SK-N-SH (cell line): Measurements from ENCODE around the gene SCYL1. TPM values are rescaled to one million over a fixed set of nuclear protein-coding genes. Genes with fewer than 3 reads are reported as not detected.

Experiments used
- CTCF ChIA-PET: fragments of 300-600, 350-600 bp; formaldehyde crosslinking; extraction: SDS; loops from one replicate; lab custom pipeline; 2021; lab: Yijun Ruan, JAX
- POLR2A ChIA-PET: fragments of 350-600 bp; sonication (Branson Sonifier 250); formaldehyde crosslinking; extraction: SDS; loops from one replicate; lab custom pipeline; 2020; ENCODE audit warnings: antibody characterized with exemption, inconsistent platforms; lab: Yijun Ruan, JAX
- DNase-seq: peaks from one replicate; pipeline ENCODE4 v3.0.0; 2012
- H2AFZ ChIP-seq: fragments of 200-600 bp; sonication (generic); 2 replicates; pipeline ENCODE4 v1.8.1; 2016; ENCODE audit warnings: antibody characterized with exemption, mild to moderate bottlenecking, low read depth
- H3F3A ChIP-seq: fragments of 200-600 bp; sonication (generic); replicated peaks from 2 replicates; pipeline ENCODE3; 2016; ENCODE audit warnings: antibody characterized with exemption, mild to moderate bottlenecking; ENCODE audit not compliant: insufficient read depth
- H3K27ac ChIP-seq, 2 experiments: fragments of 200-500 bp in 1 of 2; fragments of 200-600 bp in 1 of 2; sonication (Bioruptor generic) in 1 of 2; sonication (generic), shearing (Covaris generic) in 1 of 2; 2 replicates each; pipeline versions ENCODE4 v1.5.1 to v1.6.1; 2014 to 2016; ENCODE audit warnings: low read depth in 2 of 2, inconsistent platforms in 1 of 2, low read length in 1 of 2, mild to moderate bottlenecking in 1 of 2, mixed read lengths in 1 of 2
- H3K27me3 ChIP-seq: fragments of 200-600 bp; sonication (generic), shearing (Covaris generic); 2 replicates; pipeline ENCODE4 v1.6.1; 2016; ENCODE audit warnings: mixed run types; ENCODE audit not compliant: insufficient read depth
- H3K36me3 ChIP-seq, 2 experiments: fragments of 200-500 bp in 1 of 2; fragments of 200-600 bp in 1 of 2; sonication (Bioruptor generic) in 1 of 2; sonication (generic) in 1 of 2; replicated peaks in 1 of 2; 2 replicates each; pipeline versions ENCODE3 to v1.5.1; 2014 to 2016; ENCODE audit warnings: low read length in 1 of 2, mild to moderate bottlenecking in 1 of 2; ENCODE audit not compliant: insufficient read depth in 2 of 2, control insufficient read depth in 1 of 2
- H3K4me1 ChIP-seq, 2 experiments: fragments of 200-500 bp in 1 of 2; fragments of 200-600 bp in 1 of 2; sonication (Bioruptor generic) in 1 of 2; sonication (generic), shearing (Covaris generic) in 1 of 2; 2 replicates each; pipeline versions ENCODE4 v1.5.1 to v1.6.1; 2014 to 2016; ENCODE audit warnings: low read depth in 1 of 2, low read length in 1 of 2, mixed run types in 1 of 2; ENCODE audit not compliant: insufficient read depth in 2 of 2, control insufficient read depth in 1 of 2
- H3K4me2 ChIP-seq: fragments of 200-600 bp; sonication (generic), shearing (Covaris generic); 2 replicates; pipeline ENCODE4 v1.6.1; 2017; ENCODE audit warnings: mixed run types
- H3K4me3 ChIP-seq, 2 experiments: fragments of 200-500 bp in 1 of 2; fragments of 200-600 bp in 1 of 2; sonication (Bioruptor generic) in 1 of 2; sonication (generic), shearing (Covaris generic) in 1 of 2; 2 replicates each; pipeline versions ENCODE4 v1.5.1 to v1.8.1; 2014 to 2016; ENCODE audit warnings: low read depth in 2 of 2, inconsistent platforms in 1 of 2, low read length in 1 of 2, mild to moderate bottlenecking in 1 of 2, mixed read lengths in 1 of 2, moderate library complexity in 1 of 2
- H3K79me2 ChIP-seq: fragments of 200-600 bp; sonication (generic); 2 replicates; pipeline ENCODE4 v1.8.1; 2017; ENCODE audit warnings: mild to moderate bottlenecking; ENCODE audit not compliant: insufficient read depth
- H3K9ac ChIP-seq: fragments of 200-600 bp; sonication (generic); 2 replicates; pipeline ENCODE4 v1.6.1; 2017; ENCODE audit warnings: mixed run types
- H3K9me2 ChIP-seq: fragments of 200-600 bp; sonication (generic); 2 replicates; pipeline ENCODE4 v1.6.1; 2017; ENCODE audit warnings: mixed run types
- H3K9me3 ChIP-seq: fragments of 200-600 bp; sonication (generic); 2 replicates; pipeline ENCODE4 v1.6.1; 2017; ENCODE audit warnings: mixed run types, mild to moderate bottlenecking, moderate library complexity
- H4K20me1 ChIP-seq: fragments of 200-600 bp; sonication (generic); 2 replicates; pipeline ENCODE4 v1.6.1; 2017; ENCODE audit warnings: mild to moderate bottlenecking, mixed run types; ENCODE audit not compliant: insufficient read depth
- CHD2 ChIP-seq: fragments of 150-350 bp; IDR thresholded peaks from 2 replicates; pipeline ENCODE4 v1.6.1; 2018; ENCODE audit warnings: low read length; ENCODE audit not compliant: partially characterized antibody
- EP300 ChIP-seq, 2 experiments: IDR thresholded peaks; 2 replicates each; pipeline versions ENCODE4 v1.4.0 to v1.6.1; 2012; ENCODE audit warnings: borderline replicate concordance in 1 of 2, low read depth in 1 of 2, low read length in 1 of 2
- FOSL2 ChIP-seq: IDR thresholded peaks from 2 replicates; pipeline ENCODE4 v1.4.0; 2012; ENCODE audit warnings: low read depth, mild to moderate bottlenecking, moderate library complexity, borderline replicate concordance
- FOXJ3 ChIP-seq: sonication (generic); formaldehyde crosslinking; IDR thresholded peaks from 2 replicates; pipeline ENCODE4 v1.5.1; 2020; ENCODE audit warnings: mild to moderate bottlenecking, missing genetic modification reagents
- GABPA ChIP-seq: IDR thresholded peaks from 2 replicates; pipeline ENCODE4 v1.4.0; 2012; ENCODE audit warnings: low read depth, mild to moderate bottlenecking
- NFIC ChIP-seq: IDR thresholded peaks from 2 replicates; pipeline ENCODE4 v1.4.0; 2012; ENCODE audit warnings: borderline replicate concordance
- RAD21 ChIP-seq: IDR thresholded peaks from 2 replicates; pipeline ENCODE4 v1.6.1; 2012; ENCODE audit warnings: mild to moderate bottlenecking, low read length
- SIN3A ChIP-seq: IDR thresholded peaks from 2 replicates; pipeline ENCODE4 v1.6.1; 2012; ENCODE audit warnings: low read depth, mild to moderate bottlenecking, low read length, moderate library complexity, borderline replicate concordance
- SMC3 ChIP-seq: IDR thresholded peaks from 2 replicates; pipeline ENCODE4 v1.6.1; 2012; ENCODE audit warnings: low read depth, low read length, improper control_type of control experiment
- TEAD4 ChIP-seq: IDR thresholded peaks from 2 replicates; pipeline ENCODE4 v1.4.0; 2012; ENCODE audit warnings: mild to moderate bottlenecking, borderline replicate concordance; ENCODE audit not compliant: insufficient read depth
- USF2 ChIP-seq: fragments of 150-350 bp; IDR thresholded peaks from 2 replicates; pipeline ENCODE4 v1.6.1; 2017; ENCODE audit warnings: antibody characterized with exemption, low read length, low read depth, borderline replicate concordance
- YY1 ChIP-seq: IDR thresholded peaks from 2 replicates; pipeline ENCODE4 v1.4.0; 2012; ENCODE audit warnings: low read depth, mild to moderate bottlenecking
- WGBS: methylation state at CpG from one replicate; pipeline ENCODE4 v1.1.6; 2017; ENCODE audit warnings: low lambda C conversion rate; 5-methylcytosine and 5-hydroxymethylcytosine counted together
- polyA plus RNA-seq, 3 experiments: library from polyadenylated mRNA; depleted of rRNA; stranded (reverse); fragments of >200 nt; gene quantifications; 2 replicates each; pipeline ENCODE4 v1.2.3, GENCODE V29; 2012
- TF ChIP-seq, protein P1 (sequence below): fragments of 150-350 bp; IDR thresholded peaks from 2 replicates; pipeline ENCODE4 v1.6.1; 2016; ENCODE audit warnings: mild to moderate bottlenecking, low read depth, low read length
- TF ChIP-seq, protein P2 (sequence below): IDR thresholded peaks from 2 replicates; pipeline ENCODE4 v1.4.0; 2012; ENCODE audit warnings: low read depth, borderline replicate concordance
- TF ChIP-seq, protein P3 (sequence below): IDR thresholded peaks from 2 replicates; pipeline ENCODE4 v1.6.1; 2012; ENCODE audit warnings: mild to moderate bottlenecking, low read depth, low read length, moderate library complexity

Gene SCYL1
- polyA plus RNA-seq, 1 of the 3 experiments (the other 2 are of a cell fraction): 79.9 TPM

GRCh38 chr11:65526744-65527143, 1.9 kb downstream of the SCYL1 start:
- H3K4me3 ChIP-seq: no peak overlapping the region
- peaks cover 19% of the 10 kb centered on the region for H3F3A ChIP-seq
- peaks cover 5 to 18% of the 10 kb centered on the region in 2 experiments; a peak in 3 of 4 replicates for H3K4me1 ChIP-seq
- WGBS: 98% methylated on average over 5 of the region's 8 CpGs
- no peak overlapping the region for H3K9ac ChIP-seq
- H3K9me3 ChIP-seq: no peaks in the 10 kb centered on the region
- no peak overlapping the region for H2AFZ ChIP-seq
- H3K9me2 ChIP-seq: no peaks in the 10 kb centered on the region
- peaks cover 17 to 40% of the 10 kb centered on the region in 2 experiments for H3K36me3 ChIP-seq
- peaks cover 13% of the 10 kb centered on the region; the same call in 1 of the 2 replicates for H4K20me1 ChIP-seq
- CTCF ChIA-PET: interaction anchor here (0.7 to 6.7 kb wide), 6 partner anchors 13 to 46 kb away, joined by 3 to 69 read pairs (median 4); partner anchors contain the start of gene FAM89B
- H3K79me2 ChIP-seq: peaks cover 30% of the 10 kb centered on the region
- TF ChIP-seq SIN3A: no peak
- TF ChIP-seq GABPA: no peak
- no peak for TF ChIP-seq FOXJ3 (CRISPR knock-in tag)
- TF ChIP-seq FOSL2: no peak
- TF ChIP-seq, protein P1, sequence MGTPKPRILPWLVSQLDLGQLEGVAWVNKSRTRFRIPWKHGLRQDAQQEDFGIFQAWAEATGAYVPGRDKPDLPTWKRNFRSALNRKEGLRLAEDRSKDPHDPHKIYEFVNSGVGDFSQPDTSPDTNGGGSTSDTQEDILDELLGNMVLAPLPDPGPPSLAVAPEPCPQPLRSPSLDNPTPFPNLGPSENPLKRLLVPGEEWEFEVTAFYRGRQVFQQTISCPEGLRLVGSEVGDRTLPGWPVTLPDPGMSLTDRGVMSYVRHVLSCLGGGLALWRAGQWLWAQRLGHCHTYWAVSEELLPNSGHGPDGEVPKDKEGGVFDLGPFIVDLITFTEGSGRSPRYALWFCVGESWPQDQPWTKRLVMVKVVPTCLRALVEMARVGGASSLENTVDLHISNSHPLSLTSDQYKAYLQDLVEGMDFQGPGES: no peak
- no peak for TF ChIP-seq SMC3
- no peak for TF ChIP-seq RAD21
- no peak for TF ChIP-seq TEAD4
- no peak for TF ChIP-seq CHD2
- TF ChIP-seq USF2: no peak
- TF ChIP-seq, protein P2, sequence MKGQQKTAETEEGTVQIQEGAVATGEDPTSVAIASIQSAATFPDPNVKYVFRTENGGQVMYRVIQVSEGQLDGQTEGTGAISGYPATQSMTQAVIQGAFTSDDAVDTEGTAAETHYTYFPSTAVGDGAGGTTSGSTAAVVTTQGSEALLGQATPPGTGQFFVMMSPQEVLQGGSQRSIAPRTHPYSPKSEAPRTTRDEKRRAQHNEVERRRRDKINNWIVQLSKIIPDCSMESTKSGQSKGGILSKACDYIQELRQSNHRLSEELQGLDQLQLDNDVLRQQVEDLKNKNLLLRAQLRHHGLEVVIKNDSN: no peak
- no peak for TF ChIP-seq YY1
- TF ChIP-seq EP300 (IDR thresholded peaks at IDR 0.05; ENCODE audit: borderline replicate concordance in 1 of 2, low read depth in 1 of 2, low read length in 1 of 2): no peak
- TF ChIP-seq, protein P3, sequence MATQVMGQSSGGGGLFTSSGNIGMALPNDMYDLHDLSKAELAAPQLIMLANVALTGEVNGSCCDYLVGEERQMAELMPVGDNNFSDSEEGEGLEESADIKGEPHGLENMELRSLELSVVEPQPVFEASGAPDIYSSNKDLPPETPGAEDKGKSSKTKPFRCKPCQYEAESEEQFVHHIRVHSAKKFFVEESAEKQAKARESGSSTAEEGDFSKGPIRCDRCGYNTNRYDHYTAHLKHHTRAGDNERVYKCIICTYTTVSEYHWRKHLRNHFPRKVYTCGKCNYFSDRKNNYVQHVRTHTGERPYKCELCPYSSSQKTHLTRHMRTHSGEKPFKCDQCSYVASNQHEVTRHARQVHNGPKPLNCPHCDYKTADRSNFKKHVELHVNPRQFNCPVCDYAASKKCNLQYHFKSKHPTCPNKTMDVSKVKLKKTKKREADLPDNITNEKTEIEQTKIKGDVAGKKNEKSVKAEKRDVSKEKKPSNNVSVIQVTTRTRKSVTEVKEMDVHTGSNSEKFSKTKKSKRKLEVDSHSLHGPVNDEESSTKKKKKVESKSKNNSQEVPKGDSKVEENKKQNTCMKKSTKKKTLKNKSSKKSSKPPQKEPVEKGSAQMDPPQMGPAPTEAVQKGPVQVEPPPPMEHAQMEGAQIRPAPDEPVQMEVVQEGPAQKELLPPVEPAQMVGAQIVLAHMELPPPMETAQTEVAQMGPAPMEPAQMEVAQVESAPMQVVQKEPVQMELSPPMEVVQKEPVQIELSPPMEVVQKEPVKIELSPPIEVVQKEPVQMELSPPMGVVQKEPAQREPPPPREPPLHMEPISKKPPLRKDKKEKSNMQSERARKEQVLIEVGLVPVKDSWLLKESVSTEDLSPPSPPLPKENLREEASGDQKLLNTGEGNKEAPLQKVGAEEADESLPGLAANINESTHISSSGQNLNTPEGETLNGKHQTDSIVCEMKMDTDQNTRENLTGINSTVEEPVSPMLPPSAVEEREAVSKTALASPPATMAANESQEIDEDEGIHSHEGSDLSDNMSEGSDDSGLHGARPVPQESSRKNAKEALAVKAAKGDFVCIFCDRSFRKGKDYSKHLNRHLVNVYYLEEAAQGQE: no peak
- no peak for TF ChIP-seq NFIC
- TF ChIP-seq, all 33 proteins: peak for 0
- H3K27ac ChIP-seq: no peak overlapping the region
- POLR2A ChIA-PET: no interaction called here
- peak overlapping the region; percentile 99 for H3K4me2 ChIP-seq
- peak; percentile 5 for DNase-seq
- H3K27me3 ChIP-seq: no peaks in the 10 kb centered on the region
